ENCODE measurements around the gene ERC2. TPM values are rescaled to one million over a fixed set of nuclear protein-coding genes. Genes with fewer than 3 reads are reported as not detected.
"Not testable (repeated sequence)": the region's sequence is repeated elsewhere in the genome, so short reads cannot be mapped to it uniquely, and the experiment has no call there.

Gene ERC2
- total and polyA plus RNA-seq, 2 of the 8 experiments (the other 6 are each of a cell fraction or from before 2014, with no cell fraction given), result 16.4 to 22.8 TPM

GRCh38 chr3:55831876-55832275, 636.4 kb downstream of the ERC2 start:
- H3K27ac ChIP-seq (ENCODE audit: low read depth, low read length); H4K5ac ChIP-seq (ENCODE audit: insufficient read length, low read depth, low read length); H4K20me1 ChIP-seq (replicated peaks in 1 of 2; ENCODE audit: control insufficient read depth in 1 of 2, insufficient read depth in 2 of 2, low read length in 2 of 2); H2BK15ac ChIP-seq (ENCODE audit: low read length); H3K79me1 ChIP-seq (ENCODE audit: low read depth, low read length); H2BK12ac ChIP-seq (ENCODE audit: low read depth, low read length); H3K4me3 ChIP-seq (ENCODE audit: extremely low read depth in 1 of 4, insufficient read depth in 2 of 4, low read depth in 3 of 4, low read length in 4 of 4); FAIRE-seq; H4K91ac ChIP-seq (replicated peaks; ENCODE audit: insufficient read length, low read length); H2AFZ ChIP-seq (ENCODE audit: low read length); POLR2A ChIA-PET (ENCODE audit: partially characterized antibody); H3K36me3 ChIP-seq (ENCODE audit: control insufficient read depth in 2 of 4, insufficient read depth in 4 of 4, low read length in 3 of 4); H3K23me2 ChIP-seq (ENCODE audit: low read depth, low read length); H3K4me1 ChIP-seq (replicated peaks in 1 of 4; ENCODE audit: control insufficient read depth in 3 of 4, insufficient read depth in 4 of 4, low read length in 3 of 4); H3K56ac ChIP-seq (replicated peaks; ENCODE audit: insufficient read length, low read depth, low read length); H3K14ac ChIP-seq (ENCODE audit: insufficient read length); H3K4ac ChIP-seq (replicated peaks; ENCODE audit: insufficient read length, low read depth, low read length); CTCF ChIA-PET (ENCODE audit: partially characterized antibody); H3K9ac ChIP-seq (replicated peaks in 1 of 4; ENCODE audit: extremely low read depth in 1 of 4, low read depth in 3 of 4, low read length in 3 of 4); H3K23ac ChIP-seq (ENCODE audit: insufficient read length); H2AK5ac ChIP-seq (ENCODE audit: low read depth, low read length); H3K27me3 ChIP-seq (replicated peaks in 1 of 4; ENCODE audit: control insufficient read depth in 3 of 4, extremely low read depth in 1 of 4, insufficient read depth in 3 of 4, low read length in 3 of 4); H2BK20ac ChIP-seq (ENCODE audit: low read length); H3K79me2 ChIP-seq (ENCODE audit: control insufficient read depth in 1 of 2, insufficient read depth in 2 of 2, low read length in 2 of 2); H3K9me3 ChIP-seq (ENCODE audit: insufficient read depth in 2 of 2, low read depth in 1 of 2, low read length in 1 of 2); H3K18ac ChIP-seq (ENCODE audit: extremely low read depth, low read length); H2BK120ac ChIP-seq (replicated peaks; ENCODE audit: low read depth, low read length); DNase-seq (ENCODE audit: low read depth in 1 of 2, low spot score in 2 of 2); H2BK5ac ChIP-seq (ENCODE audit: low read depth, low read length): not testable (repeated sequence)
- Histone ChIP-seq H3K4me2 (ENCODE audit: insufficient read depth in 1 of 2, low read depth in 2 of 2, low read length in 2 of 2) (peak overlapping the region in 1 of 2 experiments; percentile 2; a peak in 1 of 4 replicates), H4K8ac (ENCODE audit: extremely low read depth, insufficient read depth, low read length) (0 out of 2 replicates have a peak overlapping the region, but pooled peaks have one; percentile 79)
- 70% methylated on average over 12 of the region's 13 CpGs; no CpG with 5 or more reads in 1 of the 2 experiments for WGBS, 2 experiments (ENCODE audit: extremely low coverage in 1 of 2, insufficient coverage in 1 of 2, insufficient read length in 1 of 2, insufficient replicate concordance in 2 of 2, low coverage in 1 of 2, low lambda C conversion rate in 2 of 2, missing lambda C conversion rate in 1 of 2)

Data from H1 (cell line).